ENCODE results near the gene SNX2.

Gene SNX2

GRCh38 chr5:122774519-122774860, 390 bp upstream of the SNX2 start:
- no peak for DNase-seq

DNA sequence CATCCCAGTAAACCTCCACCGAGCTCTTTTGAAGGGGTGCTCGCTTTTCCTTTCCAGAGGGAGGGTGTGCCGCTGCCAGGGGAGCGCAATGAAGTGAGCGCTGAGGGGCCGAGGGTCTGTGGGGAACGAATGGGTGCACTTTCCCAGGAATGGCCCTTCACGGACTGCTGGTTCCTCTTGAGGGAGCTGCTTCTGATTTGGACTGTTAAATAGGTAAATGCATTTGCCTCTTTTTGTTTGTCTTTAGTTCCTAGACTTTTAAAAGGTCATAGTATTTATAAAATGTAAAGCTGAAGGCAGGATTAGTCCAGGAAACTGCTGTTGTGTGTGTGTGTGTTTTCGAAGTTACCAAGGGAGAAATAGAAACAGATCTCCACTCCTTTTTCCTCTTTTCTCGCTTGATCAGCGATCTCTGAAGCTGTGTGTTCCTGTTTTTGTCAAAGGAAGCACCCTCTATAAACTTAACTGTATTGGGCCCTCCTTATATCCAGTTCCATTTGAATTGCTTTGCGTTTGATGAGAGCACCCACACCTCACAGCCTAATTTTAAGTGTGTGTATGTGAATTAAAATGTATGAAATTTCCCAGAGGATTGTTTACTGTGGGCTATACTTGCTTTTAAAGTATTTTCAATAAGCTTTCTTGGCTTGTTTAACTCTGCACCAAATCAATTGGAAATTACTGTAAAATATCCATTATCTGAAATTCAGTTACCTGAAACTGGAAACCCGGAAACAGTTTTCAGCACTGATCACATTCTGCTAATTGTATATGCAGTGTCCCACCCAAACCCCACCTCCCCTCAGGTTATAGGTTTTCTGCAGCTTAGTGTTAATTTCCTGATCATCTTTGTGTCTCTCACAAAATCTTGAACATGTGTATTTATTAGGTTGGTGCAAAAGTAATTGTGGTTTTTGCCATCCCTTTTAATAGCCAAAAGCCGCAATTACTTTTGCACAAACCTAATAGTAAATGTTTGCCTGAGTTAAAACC, 966 bp downstream of the SNX2 start:
- DNase-seq: peak; percentile 69 to 70

- DNase-seq: no peak
Observed at GRCh38 chr5:122778157-122778556, 3.3 kb downstream of the SNX2 start.

DNA sequence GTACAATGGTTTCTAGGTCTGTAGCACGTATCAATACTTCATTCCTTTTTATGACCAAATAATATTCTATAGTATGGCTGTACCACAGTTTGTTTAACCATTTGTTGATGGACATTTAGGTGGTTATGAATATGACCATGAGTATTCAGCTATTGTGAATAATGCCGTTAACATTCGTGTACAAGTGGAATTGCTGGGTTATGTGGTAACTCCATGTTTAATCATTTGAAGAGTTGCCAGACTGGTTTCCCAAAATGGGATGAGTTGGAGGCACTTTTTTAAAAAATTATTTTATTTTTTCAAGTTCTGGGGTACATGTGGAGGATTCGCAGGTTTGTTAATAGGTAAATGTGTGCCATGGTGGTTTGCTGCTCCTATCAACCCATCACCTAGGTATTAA, 4.6 kb downstream of the SNX2 start:
- DNase-seq: no peak

- no peak for DNase-seq
Observed at GRCh38 chr5:122780296-122780695, 5.4 kb downstream of the SNX2 start.

DNA sequence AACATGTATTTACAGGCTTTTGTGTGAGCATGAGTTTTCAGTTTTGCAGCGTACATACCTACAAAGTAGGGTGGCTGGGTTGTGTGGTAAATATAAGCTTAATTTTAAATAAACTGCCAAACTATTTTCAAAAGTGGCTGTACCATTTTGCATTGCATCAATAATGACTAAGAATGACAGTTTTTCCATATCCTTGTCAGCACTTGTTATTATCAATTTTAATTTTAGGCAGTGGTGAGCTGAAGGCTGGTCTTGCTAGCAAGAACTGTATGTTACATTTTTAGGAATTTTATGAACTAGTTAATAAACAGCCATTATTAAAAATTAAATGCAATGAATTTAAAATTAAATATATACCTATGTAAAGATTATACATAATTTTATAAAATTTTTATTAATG, 6.6 kb downstream of the SNX2 start:
- no peak for DNase-seq

- no peak for DNase-seq
Observed at GRCh38 chr5:122785294-122785693, 10.4 kb downstream of the SNX2 start.

GRCh38 chr5:122788371-122788770, 13.5 kb downstream of the SNX2 start:
- no peak for DNase-seq

DNA sequence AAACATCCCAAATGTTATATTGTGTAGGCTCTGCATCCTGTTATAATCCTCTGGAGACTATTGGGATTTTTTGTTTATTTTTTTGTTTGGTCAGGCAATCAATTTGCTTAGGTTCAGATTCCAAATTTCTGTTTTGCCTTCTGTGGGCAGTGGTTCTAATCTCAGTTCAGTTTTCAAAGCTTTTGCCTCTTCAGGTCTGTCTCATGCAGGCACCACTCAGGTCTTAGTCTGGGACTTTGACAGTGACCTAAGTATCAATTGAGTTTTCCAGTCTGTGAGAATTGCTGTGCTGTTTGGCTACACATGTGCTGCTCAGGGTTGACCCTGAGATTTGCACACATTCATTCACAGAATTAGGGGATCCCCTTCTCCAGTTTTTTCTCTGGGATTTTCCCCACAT, 14.1 kb downstream of the SNX2 start:
- DNase-seq: no peak

DNA sequence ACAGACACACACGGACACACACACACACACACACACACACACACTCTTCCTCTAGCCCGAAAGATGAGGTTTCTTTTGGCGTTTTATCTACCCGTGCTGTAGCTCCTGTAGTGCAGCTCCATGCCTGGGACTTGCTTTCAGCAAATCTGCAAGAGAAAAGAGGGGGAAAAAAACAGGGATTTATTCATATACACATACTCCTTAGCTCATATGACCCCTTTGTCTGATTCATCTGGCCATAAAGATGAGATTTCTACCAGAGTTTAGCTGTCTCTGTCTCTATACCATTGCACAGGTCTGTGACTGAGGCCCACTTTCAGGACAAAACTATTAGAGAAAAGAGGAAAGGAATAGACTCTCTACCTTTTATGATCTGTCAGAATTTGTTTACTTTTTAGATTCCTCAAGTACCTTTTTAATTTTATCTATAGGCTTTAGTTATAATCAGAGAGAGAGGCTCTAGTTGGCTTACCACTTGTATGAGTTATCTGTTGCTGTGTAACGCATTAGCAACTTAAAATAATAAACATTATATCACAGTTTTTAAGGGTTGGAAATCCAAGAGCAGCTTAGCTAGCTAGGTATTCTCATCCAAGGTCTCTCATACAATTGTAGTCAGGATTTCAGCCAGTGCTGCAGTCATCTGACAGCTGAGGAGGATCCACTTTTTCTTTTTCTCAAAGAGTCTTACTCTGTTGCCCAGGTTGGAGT, 14.7 kb downstream of the SNX2 start:
- no peak for DNase-seq

GRCh38 chr5:122790354-122791103, 15.6 kb downstream of the SNX2 start:
- DNase-seq: peak; percentile 12 to 37

- DNase-seq: peak in 1 of 2 donors; percentile 26
Observed at GRCh38 chr5:122805481-122805880, 30.6 kb downstream of the SNX2 start.

DNA sequence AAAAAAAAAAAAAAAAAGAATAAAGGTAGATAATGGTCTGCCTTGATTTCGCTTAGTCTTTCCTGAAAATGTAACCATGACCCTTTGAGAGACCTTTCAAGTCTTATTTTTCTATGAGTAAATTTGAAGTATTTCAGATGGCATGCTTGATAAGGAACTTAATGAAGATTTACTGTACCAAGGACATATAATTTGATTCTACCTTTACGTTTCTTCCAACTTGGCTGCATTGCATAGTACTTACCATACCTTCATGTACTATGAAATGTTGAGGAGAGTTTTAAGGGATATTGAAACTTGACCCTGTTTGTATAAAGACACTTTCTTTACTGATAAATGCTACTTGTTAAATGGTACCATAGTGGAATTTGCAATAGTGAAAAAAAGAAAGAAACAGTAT, 35.5 kb downstream of the SNX2 start:
- no peak for DNase-seq

DNA sequence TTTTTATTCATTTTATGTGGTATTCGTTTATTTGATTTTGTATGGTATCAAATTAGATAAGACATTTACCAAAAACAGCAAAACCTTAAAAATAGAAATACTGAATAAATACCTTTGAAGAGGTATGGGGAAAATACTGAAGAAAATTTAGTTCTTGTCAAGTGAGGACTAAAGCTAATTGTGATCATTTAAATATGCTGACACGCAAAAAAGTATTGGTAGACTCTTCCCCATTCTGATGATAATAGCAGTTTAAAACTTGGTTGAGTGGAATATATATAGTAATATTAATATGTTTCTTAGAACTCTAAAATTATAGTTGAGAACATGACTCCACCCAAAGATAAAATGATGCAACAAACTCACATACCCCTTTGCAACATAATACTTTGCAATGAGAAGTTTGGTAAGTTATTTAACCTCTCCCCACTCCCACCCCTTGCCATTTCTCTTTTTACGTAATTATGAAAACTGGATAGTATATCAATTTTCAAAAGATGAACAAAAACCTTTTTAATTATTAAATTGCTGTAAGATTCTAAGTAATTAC, 40.4 kb downstream of the SNX2 start:
- peak in 1 of 2 donors; percentile 17 for DNase-seq

DNA sequence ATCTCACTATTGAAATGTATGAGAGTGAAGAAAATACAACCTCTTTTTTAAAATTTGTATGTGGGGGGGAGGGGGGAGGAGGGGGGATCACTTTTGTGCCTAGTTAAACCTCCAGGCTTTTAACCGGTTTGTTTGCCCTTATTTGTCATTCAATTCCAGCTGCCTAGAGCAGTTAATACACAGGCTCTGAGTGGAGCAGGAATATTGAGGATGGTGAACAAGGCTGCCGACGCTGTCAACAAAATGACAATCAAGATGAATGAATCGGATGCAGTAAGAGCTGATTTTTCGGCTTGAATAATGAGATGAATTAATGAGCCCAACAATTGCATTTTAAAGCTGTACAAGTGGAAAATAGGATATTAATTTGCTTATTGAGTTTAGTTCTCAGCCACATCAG, 41.9 kb downstream of the SNX2 start:
- no peak for DNase-seq

DNA sequence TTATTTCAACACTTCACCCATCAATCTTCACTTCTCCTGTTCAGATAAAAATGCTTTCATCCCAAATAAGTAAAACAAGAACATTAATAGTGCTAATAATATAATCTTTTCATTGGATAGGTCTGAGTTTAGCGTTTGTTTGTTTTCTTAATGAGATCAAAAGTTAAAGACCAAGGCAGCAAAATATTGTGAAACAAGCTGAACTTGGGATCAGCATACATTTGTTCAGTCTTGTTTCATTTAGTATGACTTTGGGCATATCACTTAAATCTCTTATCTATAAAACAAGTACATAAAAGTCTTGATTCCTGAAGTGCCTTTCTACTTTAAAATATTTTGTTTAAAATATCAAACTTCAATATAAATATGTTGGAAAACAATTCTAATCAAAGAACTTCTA, 57.1 kb downstream of the SNX2 start:
- DNase-seq: no peak

GRCh38 chr5:122835681-122836080, 60.8 kb downstream of the SNX2 start:
- DNase-seq: no peak

DNA sequence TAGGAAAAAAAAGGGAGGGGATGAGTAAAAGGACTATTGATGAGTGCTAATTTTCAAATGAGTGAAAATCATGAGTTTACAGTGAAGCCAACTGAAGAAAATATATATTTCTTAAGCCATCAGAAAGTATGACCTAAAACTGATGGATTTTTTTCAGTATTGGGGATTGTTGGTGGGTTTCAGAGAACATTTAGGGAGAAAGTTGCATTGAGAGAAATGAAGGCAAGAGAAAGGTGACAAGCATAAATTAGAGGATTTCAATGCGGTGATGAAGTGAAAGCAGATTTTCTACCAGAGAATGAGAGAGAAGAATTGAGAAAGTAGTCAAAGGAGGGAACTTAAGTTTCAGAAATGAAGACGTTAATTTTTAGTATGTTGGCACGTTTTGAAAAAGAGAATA, 62.1 kb downstream of the SNX2 start:
- no peak for DNase-seq

- DNase-seq: no peak
Observed at GRCh38 chr5:122839731-122840130, 64.9 kb downstream of the SNX2 start.

DNA sequence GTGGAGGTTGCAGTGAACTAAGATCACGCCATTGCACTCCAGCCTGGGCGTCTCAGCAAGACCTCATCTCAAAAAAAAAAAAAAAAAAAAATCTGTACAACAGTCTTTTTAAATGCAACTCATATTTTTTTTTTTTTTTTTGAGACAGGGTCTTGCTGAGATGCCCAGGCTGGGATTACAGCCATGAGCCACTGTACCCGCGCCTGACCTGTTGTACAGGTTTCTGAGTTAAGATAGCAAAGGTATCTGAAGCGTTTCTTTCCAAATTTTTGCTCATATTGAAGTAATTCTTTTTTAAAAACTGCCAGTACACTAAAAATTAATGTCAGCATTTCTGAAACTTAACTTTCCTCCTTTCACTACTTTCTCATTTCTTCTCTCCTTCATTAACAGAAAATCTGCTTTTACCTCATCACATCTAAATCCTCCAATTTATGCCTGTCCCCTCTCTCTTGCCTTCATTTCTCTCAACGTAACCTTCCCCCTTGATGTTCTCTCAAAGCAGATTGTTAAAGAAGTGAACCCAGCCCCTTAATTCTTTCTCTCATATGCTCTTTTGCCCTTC, 67.2 kb downstream of the SNX2 start:
- DNase-seq: no peak

GRCh38 chr5:122844136-122844909, 69.4 kb downstream of the SNX2 start:
- peak; percentile 26 to 28 for DNase-seq

- no peak for DNase-seq
Observed at GRCh38 chr5:122844910-122845228, 70.0 kb downstream of the SNX2 start.

Measured in inflammatory macrophage treated with lipopolysaccharide for 1 hour (primary cell).